ENCODE data around the gene MRPS16.

The MRPS16 gene

GRCh38 chr10:73206385-73206784 is 46.1 kb downstream of the MRPS16 start:
- no peak for DNase-seq (ENCODE audit: low read depth)

GRCh38 chr10:73205890-73206289 is 46.6 kb downstream of the MRPS16 start:
- no peak for DNase-seq (ENCODE audit: low read depth)
- no peak overlapping the region for H3K4me3 ChIP-seq (ENCODE audit: low read depth, low read length)

More at GRCh38 chr10:73206385-73206784, 46.1 kb downstream of the MRPS16 start:
- H3K4me3 ChIP-seq (ENCODE audit: low read depth, low read length): no peak overlapping the region

- no peak for DNase-seq (ENCODE audit: low read depth)
- no peak overlapping the region for H3K4me3 ChIP-seq (ENCODE audit: low read depth, low read length)
These were observed 47.4 kb downstream of the MRPS16 start for GRCh38 chr10:73205081-73205480.

All from skeletal muscle cell (primary cell).